Neural progenitor cell (in vitro differentiated cells): ENCODE measurements around the gene ATRAID.

ENCODE experiments used
- CTCF ChIP-seq: fragments of 200-600 bp; sonication (generic); IDR thresholded peaks from 2 replicates; pipeline ENCODE4 v1.5.1; 2017; ENCODE audit warnings: antibody characterized with exemption, mild to moderate bottlenecking
- EZH2 ChIP-seq: fragments of 200-600 bp; sonication (generic); IDR thresholded peaks from 2 replicates; pipeline ENCODE4 v1.6.1; 2017; ENCODE audit warnings: antibody characterized with exemption, mild to moderate bottlenecking, moderate library complexity
- EZH2phosphoT487 ChIP-seq: fragments of 200-600 bp; sonication (generic); IDR thresholded peaks from 2 replicates; pipeline ENCODE4 v1.6.1; 2017; ENCODE audit warnings: antibody characterized with exemption

DNA sequence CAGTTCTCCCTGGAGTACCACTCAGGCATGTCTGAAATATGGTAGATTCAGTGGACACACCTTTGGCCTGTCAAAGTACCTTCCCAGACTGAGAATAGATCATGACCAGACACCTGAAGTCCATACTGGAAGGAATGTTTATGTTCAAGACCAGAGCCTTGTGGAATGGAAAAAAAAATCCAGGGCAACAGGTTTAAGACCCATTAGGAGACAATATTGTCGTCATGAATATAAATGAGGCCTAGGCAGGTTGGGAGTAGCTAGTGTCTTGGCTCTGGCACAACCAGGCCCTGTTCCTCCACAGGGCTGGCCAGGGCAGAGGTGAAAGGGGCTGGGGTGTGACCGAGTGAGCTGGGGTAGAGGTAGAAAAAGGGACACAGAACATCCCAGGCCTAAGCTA lies 13.2 kb upstream of the ATRAID start:
- TF ChIP-seq CTCF (no peak), EZH2phosphoT487 (no peak), EZH2 (no peak)
